NCI-H526 (cell line): ENCODE results near the gene ADM5.

ENCODE experiments used
- DNase-seq, 2 experiments: peaks; one replicate each; lab custom pipeline; 2025; lab: John Stamatoyannopoulos, UW

ADM5 gene, protein sequence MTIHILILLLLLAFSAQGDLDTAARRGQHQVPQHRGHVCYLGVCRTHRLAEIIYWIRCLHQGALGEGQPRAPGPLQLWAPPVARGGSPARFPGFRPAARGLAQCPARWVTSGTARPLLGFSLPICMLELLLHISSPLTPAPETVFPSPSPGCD

DNA sequence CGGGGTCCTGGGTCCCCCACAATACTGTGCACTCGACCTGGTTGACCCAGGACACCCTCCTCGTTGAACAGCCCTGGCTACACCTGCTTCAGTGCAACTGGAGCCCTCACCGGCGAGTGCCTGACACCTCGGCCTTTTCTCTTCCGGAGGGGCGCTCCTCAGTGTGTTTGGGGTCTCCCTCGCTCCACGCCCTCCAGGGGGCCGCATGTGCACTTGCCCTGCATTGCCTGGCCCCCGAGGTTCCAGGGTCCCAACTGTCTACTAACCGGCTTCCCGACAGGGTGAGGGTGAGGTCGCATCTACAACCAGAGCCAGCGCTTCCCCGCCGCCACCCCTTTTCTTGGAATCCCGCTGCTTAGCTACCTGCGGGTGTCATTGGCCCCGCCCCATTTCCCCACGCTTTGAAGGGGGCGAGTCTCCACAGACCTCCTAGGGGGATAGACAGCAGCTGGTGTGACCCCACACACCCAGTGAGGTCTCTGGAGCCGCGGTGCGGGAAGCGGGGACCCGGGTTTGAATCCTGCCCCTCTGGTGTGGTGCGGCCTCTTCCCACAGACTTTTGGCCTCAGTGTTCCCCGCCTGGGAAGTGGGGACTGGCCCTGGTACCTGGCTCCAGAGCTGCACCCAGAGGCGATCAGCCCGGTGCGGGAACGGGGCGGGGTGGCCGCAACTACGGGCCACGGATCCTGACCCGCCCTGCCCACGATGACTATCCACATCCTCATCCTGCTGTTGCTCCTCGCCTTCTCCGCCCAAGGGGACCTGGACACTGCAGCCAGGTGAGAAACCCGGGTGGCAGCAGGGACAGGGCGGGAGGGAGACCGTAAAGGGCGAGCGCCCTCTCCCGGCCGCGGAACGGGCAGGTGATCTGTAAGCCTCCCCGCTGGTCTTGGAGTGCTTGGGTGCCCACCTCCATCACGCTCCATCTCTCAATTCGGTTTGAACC lies at the start of gene ADM5:
TSS of gene ADM5 (plus strand) at position 462 of the 946 bp plus-strand sequence. CDS start at position 706, 244 bp downstream.
- peak; percentile 31 to 88 for DNase-seq

DNA sequence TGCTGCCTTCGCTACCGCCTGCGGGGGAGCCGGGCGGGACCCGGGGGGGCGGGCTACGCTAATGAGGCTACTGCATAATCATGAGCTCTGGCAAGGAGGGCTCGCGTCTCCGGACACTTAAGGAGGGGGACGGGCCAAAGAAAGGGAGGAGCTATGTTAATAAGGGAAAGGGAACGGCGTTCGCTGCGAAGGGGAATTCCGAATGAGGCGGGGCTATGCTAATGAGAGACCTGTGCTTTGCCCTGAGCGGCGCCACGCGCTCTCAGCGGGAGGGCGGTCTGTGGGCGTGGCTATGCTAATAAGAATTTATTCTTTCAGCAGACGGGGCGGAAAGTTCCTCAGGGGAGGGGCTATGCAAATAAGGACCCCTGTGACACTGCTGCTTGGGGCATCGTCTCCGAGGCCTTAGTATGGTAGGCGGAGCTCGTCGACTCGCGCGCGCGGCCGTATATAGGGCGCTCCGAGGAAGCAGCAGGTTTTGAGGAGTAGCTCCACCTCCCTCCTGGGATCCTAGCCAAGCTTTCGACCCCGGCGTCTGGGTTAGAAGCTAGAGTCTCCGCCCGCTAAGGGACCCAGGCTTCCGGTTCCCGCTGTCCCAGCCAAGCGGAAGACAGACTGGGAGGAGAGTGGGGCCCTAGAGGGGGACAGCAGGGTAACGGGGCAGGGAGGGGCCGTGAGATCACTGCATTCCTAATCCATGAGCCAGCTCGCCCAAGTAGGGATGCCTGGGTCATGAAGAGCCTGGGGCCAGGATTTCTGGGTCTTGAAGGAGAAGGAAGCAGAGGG lies 49.1 kb upstream of the ADM5 start, which contains the start of gene RRAS:
TSS of gene RRAS (minus strand) at position 31 of the 786 bp plus-strand sequence. CDS start 45 bp downstream, outside the sequence.
- peak; percentile 97 to 99 for DNase-seq

DNA sequence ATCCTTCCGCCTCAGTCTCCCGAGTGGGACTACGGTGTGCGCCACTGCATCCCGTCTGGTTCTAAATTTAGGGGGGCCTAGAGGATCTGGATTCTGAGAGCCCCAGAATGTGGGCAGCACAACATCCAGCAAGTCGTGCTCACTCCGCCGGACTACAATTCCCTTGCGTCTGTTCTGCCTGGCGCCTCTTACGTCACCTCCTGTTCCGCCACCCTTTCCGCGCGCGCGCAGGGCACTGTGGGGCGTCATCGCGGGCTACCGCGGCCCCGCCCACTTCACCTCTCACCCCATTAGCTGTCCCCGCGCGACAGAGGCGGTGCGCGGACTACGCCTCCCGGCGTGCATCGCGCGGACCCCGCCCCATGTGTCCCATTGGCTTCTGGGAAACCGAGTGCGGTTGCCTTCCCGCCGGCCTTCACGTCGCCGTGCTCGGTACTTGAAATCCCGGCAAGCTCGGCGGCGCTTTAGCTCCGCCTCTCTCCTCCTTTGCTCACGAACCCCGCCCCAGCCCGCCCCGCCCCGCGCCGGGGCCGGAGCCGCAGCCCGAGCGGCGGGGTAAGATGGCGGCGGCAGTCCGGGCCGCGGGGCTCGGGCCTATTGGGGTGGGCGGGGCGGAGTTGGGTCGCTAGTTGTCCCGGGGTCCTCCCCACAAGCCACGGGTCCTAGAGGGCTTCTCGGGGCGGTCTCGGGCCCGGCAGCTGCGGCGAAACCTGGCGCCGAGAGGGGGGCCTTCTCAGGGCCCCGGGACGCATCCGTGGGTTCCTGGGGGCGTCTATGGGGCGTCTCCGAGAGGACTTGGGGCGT lies 47.5 kb upstream of the ADM5 start, which contains the start of gene SCAF1:
TSS of gene SCAF1 (plus strand) at position 522 of the 804 bp plus-strand sequence. CDS start 2,818 bp downstream, outside the sequence.
- peak; percentile 97 to 99 for DNase-seq

DNA sequence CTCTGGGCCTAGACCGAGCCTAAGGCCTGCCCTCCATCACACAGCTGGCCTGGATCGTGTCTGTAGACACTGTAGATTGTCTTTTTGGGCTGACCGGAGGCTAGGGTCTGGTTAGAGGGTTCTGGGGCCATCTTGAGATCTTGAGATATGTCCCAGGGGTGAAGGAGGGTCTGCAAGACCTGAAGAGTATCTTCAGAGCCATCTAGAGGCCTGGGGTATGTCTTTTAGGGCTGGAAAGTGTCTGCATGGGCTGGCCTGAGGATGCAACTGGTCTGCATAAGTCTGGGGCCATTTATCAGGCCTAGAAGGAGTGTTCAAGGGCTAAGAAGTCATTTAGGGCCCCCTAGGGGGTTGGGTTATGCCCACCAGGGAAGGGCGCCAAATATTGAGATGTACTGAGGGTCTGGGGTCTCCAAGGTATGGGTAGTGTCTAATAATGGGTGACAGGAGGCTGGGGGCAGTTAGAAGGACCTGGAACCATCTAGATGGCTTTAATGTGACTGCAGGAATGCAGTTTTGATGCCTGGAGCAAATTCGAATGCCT lies 46.8 kb upstream of the ADM5 start:
- no peak for DNase-seq

DNA sequence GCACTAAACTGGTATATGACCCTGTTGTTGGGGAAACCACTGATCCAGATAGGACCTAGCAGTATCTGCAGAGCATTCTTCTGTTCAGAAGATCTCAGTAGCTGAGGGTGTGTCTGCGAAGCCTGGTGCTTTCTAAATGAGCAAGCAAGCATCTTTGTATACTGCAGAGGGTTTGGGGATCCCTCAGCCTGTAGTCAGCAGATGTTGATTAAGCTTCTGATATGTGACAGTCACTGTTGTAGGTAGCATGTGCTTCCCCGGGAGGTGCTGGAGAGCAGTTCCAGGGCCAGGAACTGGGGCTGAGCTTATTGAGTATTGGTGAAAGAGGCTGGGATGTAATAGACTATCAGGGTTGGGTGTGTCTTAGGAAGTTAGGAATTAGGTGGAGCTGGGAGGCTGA lies 45.9 kb upstream of the ADM5 start:
- no peak for DNase-seq

DNA sequence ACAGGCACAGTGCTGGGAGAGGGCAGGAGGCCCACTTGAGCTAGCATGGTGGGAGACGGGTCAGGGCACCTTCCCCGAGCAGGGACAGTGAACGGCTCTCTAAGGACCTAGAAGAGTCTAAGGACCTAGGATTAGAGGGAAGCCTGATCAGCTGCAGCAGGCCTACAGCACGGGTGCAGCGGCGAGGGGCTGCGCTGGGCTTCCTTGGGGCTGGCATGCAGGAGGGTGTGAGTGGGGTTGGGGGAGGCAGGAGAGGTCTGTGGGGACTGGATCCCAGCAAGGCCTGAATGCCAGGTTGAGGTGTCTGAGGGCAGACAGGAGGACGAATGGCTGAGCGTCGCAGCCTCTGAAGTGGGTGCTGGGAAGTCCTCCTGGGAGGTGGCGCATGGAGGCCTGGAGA lies 43.8 kb upstream of the ADM5 start:
- no peak for DNase-seq

DNA sequence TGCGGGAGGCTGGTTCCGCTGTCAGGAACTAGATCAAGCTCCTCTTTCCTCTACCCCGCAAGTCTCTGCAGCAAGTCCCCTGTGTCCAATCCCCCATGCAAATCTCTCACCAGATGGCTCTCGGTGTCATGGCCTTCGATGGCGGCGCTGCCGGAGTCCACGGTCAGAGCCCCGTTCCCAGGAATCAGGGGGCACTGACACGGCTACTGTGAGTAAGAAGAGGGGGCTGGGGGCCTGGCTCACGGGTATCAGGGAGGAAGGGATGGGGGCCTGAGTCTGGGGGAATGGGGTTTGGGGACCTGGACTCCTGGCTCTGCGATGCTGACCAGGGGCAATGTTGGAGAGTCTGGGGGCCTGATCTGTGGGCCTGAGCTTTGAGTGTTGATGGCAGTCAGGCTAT lies 43.4 kb upstream of the ADM5 start:
- DNase-seq: no peak

DNA sequence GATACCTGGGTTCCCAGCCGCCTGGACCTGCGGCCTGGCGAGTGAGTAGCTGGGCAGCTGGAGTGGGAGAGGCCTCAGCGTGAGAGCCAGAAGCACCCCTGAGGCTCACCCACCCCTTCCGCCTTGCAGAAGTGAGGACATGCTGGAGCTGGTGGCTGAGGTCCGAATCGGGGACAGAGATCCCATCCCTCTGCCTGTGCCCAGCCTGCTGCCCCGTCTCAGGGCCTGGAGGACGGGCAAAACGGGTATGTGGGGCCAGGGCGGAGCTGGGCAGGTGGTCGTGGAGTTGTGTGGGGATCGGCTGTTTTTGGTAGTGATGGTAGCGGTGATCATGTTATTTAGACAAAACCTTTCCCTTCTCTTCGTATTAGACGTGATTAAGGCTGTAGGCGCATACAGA lies 42.8 kb upstream of the ADM5 start:
- DNase-seq: no peak

DNA sequence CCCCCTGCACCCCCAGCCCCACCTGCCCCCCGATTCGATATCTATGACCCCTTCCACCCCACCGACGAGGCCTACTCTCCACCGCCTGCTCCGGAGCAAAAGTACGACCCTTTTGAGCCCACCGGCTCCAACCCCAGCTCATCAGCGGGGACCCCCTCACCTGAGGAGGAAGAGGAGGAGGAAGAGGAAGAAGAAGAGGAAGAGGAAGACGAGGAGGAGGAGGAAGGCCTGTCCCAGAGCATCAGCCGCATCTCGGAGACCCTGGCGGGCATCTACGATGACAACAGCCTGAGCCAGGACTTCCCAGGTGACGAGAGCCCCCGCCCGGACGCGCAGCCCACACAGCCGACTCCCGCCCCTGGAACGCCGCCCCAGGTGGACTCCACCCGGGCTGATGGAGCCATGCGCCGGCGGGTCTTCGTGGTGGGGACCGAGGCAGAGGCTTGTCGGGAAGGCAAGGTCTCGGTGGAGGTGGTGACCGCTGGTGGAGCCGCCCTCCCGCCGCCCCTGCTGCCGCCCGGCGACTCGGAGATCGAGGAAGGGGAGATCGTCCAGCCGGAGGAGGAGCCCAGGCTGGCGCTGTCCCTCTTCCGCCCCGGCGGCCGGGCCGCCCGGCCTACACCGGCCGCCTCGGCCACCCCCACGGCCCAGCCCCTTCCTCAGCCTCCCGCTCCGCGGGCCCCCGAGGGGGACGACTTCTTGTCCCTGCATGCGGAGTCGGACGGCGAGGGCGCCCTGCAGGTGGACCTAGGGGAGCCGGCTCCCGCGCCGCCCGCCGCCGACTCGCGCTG lies 38.2 kb upstream of the ADM5 start:
- no peak for DNase-seq

DNA sequence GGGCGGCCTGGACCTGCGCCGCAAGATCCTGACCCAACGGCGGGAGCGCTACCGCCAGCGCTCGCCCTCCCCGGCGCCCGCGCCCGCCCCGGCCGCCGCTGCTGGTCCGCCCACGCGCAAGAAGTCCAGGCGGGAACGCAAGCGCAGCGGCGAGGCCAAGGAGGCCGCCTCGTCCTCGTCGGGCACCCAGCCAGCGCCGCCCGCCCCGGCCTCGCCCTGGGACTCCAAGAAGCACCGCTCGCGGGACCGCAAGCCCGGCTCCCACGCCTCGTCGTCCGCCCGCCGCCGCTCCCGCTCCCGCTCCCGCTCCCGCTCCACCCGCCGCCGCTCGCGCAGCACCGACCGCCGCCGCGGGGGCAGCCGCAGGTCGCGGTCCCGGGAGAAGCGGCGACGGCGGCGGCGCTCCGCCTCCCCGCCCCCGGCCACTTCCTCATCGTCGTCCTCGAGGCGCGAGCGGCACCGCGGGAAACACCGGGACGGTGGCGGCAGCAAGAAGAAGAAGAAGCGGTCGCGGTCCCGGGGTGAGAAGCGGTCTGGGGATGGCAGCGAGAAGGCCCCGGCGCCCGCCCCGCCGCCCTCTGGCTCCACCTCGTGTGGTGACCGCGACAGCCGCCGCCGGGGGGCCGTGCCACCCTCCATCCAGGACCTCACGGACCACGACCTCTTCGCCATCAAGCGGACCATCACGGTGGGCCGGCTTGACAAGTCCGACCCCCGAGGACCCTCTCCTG lies 37.4 kb upstream of the ADM5 start:
- DNase-seq: no peak

DNA sequence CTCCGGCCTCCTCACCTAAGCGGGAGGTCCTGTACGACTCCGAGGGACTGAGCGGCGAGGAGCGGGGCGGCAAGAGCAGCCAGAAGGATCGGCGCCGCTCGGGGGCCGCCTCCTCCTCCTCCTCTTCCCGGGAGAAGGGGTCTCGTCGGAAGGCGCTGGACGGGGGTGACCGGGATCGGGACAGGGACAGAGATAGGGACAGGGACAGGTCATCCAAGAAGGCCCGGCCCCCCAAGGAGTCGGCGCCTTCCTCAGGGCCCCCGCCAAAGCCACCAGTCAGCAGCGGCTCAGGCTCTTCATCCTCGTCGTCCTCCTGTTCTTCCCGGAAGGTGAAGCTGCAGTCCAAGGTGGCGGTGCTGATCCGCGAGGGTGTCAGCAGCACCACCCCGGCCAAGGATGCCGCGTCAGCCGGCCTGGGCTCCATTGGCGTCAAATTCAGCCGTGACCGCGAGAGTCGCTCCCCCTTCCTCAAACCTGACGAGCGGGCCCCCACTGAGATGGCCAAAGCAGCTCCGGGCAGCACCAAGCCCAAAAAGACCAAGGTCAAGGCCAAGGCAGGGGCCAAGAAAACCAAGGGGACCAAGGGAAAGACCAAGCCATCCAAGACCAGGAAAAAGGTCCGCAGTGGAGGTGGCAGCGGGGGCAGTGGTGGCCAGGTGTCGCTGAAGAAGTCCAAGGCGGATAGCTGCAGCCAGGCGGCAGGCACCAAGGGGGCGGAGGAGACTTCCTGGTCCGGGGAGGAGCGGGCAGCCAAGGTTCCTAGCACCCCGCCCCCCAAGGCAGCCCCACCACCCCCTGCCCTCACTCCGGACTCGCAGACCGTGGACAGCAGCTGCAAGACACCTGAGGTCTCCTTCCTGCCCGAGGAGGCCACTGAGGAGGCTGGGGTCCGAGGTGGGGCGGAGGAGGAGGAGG lies 36.6 kb upstream of the ADM5 start:
- DNase-seq: no peak

DNA sequence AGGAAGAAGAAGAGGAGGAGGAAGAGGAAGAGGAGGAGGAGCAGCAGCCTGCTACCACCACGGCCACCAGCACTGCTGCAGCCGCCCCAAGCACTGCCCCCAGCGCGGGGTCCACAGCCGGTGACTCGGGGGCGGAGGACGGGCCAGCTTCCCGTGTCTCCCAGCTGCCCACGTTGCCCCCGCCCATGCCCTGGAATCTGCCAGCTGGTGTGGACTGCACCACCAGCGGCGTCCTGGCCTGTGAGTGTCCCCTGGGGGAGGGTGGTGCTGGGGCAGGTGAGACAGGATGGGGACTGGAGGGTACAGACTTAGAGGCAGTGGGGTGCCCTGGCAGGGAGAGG lies 36.0 kb upstream of the ADM5 start:
- DNase-seq: no peak

DNA sequence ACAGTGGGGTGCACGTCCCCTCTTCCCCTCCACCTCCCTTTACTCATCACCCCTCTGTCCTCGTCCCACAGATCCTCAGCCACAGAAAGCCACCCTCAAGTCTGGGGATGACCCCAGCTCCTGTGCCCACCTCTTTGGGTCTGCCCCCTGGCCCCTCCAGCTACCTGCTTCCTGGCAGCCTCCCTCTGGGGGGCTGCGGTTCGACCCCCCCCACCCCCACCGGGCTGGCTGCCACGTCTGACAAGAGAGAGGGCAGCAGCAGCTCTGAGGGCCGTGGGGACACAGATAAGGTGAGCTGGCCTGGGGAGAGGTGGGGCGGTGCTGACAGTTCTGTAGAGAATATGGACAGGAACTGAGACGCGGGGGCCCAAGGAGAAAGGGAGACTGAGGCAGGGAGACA lies 34.8 kb upstream of the ADM5 start:
- no peak for DNase-seq

DNA sequence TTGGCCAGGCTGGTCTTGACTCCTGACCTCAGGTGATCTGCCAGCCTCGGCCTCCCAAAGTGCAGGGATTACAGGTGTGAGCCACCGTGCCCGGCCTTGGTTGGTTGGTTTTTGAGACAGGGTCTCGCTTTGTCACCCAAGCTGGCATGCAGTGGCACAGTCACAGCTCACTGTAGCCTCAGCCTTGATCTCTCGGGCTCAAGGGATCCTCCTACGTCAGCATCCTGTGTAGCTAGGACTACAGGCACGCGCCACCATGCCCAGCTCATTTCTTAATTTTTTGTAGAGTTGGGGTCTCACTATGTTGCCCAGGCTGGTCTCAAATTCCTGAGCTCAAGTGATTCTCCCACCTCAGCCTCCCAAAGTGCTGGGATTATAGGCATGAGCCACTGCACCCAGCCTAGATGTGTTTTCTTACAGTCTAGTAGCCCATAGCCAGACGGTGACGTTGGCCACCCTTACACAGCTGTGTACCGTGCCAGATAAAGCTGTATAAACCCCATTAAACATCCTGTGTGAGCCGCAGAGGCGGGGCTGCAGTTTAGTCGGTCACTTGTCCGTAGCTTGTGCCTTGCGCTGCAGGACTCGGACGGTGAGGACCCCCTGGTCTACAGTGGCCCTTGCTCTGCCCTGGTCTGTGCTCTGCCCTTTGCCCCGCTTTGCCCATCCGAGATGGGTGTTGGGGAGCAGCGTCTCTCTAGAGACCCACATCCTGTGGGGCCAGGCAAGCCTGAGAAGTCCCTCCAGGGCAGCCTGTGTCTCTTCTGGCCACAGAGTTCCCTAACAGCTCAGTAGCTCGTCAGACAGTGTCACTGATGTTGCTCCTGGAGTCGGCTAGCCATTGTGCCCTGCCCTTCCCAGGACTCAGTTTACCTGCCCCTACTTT lies 33.6 kb upstream of the ADM5 start:
- DNase-seq: no peak

DNA sequence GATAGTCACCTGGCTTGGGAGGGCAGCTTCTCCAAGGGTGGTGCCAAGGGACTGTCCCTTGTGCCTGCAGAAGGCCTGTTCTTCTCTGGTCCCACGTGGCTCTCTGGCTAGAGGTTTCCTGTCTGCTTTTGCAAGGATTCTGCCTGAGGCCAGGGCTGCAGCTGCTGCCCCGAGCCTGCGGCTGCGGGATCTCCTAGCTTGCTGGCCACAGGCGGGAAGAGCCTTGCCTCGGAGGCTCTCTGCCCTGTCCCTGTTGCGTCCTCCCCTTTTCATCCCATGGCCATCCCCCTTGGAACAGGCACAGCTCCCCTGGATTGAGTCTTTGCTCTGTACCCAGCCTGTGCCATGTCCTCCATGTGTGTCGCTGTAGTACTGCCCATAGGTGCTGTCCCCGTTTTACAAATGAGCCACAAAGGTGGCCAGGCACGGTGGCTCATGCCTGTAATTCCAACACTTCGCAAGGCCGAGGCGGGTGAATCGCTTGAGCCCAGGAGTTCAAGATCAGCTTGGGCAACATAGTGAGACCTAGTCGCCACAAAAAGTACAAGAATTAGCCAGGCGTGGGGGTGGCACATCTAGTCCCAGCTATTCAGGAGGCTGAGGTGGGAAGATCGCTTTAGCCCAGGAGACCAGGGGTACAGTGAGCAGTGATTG lies 32.8 kb upstream of the ADM5 start:
- no peak for DNase-seq

DNA sequence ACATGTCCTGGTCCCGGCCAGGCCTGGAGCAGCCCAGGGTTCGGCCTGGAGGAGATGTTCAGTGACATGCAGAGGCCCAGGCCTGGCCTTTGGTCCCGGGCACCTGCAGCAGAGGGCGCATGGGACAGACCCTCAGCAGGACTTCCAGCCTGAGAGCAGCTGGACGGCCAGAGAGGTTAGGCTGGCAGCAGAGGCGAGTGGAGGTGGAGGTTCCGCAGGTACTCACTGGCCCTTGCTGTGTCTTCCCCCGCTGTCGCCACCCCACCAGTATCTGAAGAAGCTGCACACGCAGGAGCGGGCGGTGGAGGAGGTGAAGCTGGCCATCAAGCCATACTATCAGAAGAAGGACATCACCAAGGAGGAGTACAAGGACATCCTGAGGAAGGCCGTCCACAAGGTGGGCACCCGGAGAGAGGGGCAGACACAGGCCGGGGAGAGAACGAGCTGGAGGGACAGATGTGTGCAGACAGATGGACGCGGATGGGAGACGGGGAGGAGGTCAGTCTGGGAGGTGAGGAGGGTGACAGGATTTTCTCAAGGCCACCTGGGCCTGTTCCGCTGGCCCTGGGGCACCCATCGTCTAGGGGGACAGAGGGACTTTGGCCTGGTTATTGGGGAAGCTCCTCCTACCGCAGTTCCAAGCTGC lies 31.8 kb upstream of the ADM5 start:
- no peak for DNase-seq

DNA sequence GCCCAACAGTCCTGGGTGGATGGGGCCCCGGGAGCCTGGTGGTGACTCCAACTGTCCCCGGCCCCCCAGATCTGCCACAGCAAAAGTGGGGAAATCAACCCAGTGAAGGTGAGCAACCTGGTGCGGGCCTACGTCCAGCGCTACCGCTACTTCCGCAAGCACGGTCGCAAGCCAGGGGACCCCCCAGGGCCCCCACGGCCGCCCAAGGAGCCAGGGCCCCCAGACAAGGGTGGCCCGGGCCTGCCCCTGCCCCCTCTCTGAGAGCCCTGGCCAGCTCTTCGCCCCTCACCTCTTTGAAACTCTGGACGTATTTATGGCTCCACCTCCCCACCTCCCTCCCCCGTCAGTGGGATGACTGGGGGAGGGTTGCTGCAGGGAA lies 31.3 kb upstream of the ADM5 start:
- DNase-seq: no peak
